ENCODE results near the gene ZNRD2.

ZNRD2 gene

GRCh38 chr11:65526744-65527143 lies 43.5 kb upstream of the ZNRD2 start:
- TF ChIP-seq, protein P1, sequence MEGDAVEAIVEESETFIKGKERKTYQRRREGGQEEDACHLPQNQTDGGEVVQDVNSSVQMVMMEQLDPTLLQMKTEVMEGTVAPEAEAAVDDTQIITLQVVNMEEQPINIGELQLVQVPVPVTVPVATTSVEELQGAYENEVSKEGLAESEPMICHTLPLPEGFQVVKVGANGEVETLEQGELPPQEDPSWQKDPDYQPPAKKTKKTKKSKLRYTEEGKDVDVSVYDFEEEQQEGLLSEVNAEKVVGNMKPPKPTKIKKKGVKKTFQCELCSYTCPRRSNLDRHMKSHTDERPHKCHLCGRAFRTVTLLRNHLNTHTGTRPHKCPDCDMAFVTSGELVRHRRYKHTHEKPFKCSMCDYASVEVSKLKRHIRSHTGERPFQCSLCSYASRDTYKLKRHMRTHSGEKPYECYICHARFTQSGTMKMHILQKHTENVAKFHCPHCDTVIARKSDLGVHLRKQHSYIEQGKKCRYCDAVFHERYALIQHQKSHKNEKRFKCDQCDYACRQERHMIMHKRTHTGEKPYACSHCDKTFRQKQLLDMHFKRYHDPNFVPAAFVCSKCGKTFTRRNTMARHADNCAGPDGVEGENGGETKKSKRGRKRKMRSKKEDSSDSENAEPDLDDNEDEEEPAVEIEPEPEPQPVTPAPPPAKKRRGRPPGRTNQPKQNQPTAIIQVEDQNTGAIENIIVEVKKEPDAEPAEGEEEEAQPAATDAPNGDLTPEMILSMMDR (IDR thresholded peaks at IDR 0.05; ENCODE audit: insufficient read depth, low read depth, low read length, missing control alignments): no peak
- DNase-seq (ENCODE audit: low read depth): no peak
- no peak overlapping the region for H3K4me3 ChIP-seq (ENCODE audit: low read depth, low read length)

DNA sequence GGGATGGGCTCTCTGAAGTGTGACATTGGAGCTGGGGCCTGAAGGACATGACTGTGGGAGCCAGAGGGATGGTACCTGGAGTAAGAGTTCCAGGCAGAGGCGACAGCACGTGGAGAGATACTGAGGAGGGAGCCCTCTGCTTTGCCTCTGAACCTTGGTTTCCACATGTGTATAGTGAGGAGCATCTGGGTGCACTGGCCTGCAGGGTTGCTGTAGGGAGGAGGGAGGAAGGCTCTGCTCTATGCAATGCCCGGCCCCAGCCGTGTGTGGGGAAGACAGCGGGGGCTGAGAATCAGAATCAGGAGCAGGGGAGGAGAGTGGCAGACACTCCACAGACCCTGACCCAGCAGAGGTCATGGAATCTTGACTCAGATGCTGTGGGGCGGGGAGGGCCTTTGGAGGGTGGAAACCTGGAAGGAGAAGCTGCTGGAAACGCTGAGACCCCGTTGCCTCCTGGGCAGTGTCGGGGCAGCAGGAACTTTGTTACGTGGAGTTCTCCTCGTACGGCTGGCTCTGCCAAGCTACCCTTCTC lies 41.4 kb upstream of the ZNRD2 start:
- TF ChIP-seq, protein P1 (IDR thresholded peaks at IDR 0.05; ENCODE audit: insufficient read depth, low read depth, low read length, missing control alignments): no peak
- H3K4me3 ChIP-seq (ENCODE audit: low read depth, low read length): no peak overlapping the region
- DNase-seq (ENCODE audit: low read depth): no peak

DNA sequence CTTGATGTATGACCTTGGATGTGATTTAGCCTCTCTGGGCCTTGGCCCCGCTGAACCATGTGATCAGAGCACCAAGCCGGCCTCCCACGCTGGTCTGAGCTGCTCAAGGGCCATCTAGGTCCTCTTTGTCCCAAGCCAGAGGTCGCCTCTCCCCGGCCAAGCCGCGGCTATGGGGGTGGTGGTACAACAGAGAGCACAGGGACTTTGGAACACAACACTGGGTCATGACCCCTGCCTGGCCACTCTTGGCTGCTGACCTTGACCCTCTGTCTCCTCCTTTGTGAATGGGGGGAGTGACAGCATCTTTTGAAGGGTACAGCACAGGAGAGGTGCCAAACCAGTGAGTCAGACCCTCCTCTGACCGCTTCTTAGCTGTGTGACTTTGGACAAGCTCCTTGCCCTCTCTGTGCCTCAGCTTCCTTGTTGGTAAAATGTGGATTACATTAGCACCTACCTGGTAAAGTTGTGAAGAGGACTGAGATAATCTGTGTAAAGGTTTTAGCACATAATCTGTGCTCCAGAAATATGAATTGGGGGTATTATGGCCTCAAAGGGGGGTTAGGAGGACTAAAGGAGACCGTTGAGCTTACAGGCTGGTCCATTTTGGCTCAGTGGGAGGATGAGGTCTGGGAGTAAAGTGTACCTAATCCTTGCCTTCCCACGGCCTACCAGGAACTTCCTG lies 40.7 kb upstream of the ZNRD2 start:
- TF ChIP-seq, protein P1 (IDR thresholded peaks at IDR 0.05; ENCODE audit: insufficient read depth, low read depth, low read length, missing control alignments): no peak
- H3K4me3 ChIP-seq (ENCODE audit: low read depth, low read length): no peak overlapping the region
- no peak for DNase-seq (ENCODE audit: low read depth)

DNA sequence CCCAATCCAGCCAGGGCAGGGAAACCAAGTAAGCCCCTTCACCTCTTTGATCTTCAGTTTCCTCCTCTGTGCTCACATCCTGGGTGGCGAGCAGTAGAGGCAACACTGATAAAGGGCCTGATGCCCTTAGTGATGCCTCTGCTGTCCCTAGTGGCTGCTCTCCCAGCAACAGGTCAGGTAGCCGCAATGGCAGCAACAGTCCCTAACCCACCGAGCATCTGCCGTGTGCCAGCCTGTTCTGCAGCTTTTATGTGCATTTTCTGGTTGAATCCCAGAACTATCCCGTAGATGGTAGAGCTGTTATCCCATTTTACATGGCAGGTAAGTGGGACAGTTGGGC lies 40.1 kb upstream of the ZNRD2 start:
- no peak overlapping the region for H3K4me3 ChIP-seq (ENCODE audit: low read depth, low read length)
- TF ChIP-seq, protein P1 (IDR thresholded peaks at IDR 0.05; ENCODE audit: insufficient read depth, low read depth, low read length, missing control alignments): peak; percentile 27
- no peak for DNase-seq (ENCODE audit: low read depth)

- no peak overlapping the region for H3K4me3 ChIP-seq (ENCODE audit: low read depth, low read length)
These were observed 37.8 kb upstream of the ZNRD2 start for GRCh38 chr11:65532388-65533064.

GRCh38 chr11:65535102-65535501 lies 35.2 kb upstream of the ZNRD2 start:
- no peak overlapping the region for H3K4me3 ChIP-seq (ENCODE audit: low read depth, low read length)
- DNase-seq (ENCODE audit: low read depth): no peak
- TF ChIP-seq, protein P1 (IDR thresholded peaks at IDR 0.05; ENCODE audit: insufficient read depth, low read depth, low read length, missing control alignments): no peak

More at GRCh38 chr11:65532388-65533064, 37.8 kb upstream of the ZNRD2 start:
- TF ChIP-seq, protein P1 (IDR thresholded peaks at IDR 0.05; ENCODE audit: insufficient read depth, low read depth, low read length, missing control alignments): no peak
- DNase-seq (ENCODE audit: low read depth): no peak

Measured in GM12865 (cell line).